ENCODE measurements around the gene YWHAB. TPM values are rescaled to one million over a fixed set of nuclear protein-coding genes. Genes with fewer than 3 reads are reported as not detected.

The YWHAB gene
- total RNA-seq, 1 experiment from 2014 or later: 216 TPM

DNA sequence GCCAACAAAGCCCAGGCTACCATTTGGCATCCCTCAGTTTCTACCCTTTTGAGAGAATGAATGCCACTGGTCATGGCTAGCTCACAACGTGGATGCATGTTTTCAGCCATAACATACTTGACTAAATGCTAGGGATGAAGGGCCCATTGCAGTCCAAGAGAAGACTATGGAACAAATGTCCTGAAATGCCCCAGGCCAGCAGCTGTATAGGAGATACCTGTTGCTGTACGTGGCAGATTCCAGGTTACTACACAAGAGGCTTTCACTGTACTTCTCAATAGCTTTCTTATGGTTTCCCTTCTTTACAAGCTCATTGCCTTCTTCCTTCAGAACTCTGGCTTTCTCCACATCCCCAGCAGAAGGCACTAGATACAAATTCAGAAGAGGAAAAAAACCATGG, 63.0 kb downstream of the YWHAB start:
- POLR2A ChIA-PET: no interaction called here
- TF ChIP-seq, protein P1, sequence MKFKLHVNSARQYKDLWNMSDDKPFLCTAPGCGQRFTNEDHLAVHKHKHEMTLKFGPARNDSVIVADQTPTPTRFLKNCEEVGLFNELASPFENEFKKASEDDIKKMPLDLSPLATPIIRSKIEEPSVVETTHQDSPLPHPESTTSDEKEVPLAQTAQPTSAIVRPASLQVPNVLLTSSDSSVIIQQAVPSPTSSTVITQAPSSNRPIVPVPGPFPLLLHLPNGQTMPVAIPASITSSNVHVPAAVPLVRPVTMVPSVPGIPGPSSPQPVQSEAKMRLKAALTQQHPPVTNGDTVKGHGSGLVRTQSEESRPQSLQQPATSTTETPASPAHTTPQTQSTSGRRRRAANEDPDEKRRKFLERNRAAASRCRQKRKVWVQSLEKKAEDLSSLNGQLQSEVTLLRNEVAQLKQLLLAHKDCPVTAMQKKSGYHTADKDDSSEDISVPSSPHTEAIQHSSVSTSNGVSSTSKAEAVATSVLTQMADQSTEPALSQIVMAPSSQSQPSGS (CRISPR knock-in tag; IDR thresholded peaks at IDR 0.05; ENCODE audit: borderline replicate concordance, low read depth): no peak
- TF ChIP-seq, protein P2, sequence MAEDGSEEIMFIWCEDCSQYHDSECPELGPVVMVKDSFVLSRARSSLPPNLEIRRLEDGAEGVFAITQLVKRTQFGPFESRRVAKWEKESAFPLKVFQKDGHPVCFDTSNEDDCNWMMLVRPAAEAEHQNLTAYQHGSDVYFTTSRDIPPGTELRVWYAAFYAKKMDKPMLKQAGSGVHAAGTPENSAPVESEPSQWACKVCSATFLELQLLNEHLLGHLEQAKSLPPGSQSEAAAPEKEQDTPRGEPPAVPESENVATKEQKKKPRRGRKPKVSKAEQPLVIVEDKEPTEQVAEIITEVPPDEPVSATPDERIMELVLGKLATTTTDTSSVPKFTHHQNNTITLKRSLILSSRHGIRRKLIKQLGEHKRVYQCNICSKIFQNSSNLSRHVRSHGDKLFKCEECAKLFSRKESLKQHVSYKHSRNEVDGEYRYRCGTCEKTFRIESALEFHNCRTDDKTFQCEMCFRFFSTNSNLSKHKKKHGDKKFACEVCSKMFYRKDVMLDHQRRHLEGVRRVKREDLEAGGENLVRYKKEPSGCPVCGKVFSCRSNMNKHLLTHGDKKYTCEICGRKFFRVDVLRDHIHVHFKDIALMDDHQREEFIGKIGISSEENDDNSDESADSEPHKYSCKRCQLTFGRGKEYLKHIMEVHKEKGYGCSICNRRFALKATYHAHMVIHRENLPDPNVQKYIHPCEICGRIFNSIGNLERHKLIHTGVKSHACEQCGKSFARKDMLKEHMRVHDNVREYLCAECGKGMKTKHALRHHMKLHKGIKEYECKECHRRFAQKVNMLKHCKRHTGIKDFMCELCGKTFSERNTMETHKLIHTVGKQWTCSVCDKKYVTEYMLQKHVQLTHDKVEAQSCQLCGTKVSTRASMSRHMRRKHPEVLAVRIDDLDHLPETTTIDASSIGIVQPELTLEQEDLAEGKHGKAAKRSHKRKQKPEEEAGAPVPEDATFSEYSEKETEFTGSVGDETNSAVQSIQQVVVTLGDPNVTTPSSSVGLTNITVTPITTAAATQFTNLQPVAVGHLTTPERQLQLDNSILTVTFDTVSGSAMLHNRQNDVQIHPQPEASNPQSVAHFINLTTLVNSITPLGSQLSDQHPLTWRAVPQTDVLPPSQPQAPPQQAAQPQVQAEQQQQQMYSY (CRISPR knock-in tag; IDR thresholded peaks at IDR 0.05): no peak
- TF ChIP-seq, protein P3, sequence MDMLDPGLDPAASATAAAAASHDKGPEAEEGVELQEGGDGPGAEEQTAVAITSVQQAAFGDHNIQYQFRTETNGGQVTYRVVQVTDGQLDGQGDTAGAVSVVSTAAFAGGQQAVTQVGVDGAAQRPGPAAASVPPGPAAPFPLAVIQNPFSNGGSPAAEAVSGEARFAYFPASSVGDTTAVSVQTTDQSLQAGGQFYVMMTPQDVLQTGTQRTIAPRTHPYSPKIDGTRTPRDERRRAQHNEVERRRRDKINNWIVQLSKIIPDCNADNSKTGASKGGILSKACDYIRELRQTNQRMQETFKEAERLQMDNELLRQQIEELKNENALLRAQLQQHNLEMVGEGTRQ (CRISPR knock-in tag; IDR thresholded peaks at IDR 0.05): no peak
- TF ChIP-seq, protein P4, sequence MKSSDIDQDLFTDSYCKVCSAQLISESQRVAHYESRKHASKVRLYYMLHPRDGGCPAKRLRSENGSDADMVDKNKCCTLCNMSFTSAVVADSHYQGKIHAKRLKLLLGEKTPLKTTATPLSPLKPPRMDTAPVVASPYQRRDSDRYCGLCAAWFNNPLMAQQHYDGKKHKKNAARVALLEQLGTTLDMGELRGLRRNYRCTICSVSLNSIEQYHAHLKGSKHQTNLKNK (CRISPR knock-in tag; IDR thresholded peaks at IDR 0.05): no peak
- TF ChIP-seq, protein P5, sequence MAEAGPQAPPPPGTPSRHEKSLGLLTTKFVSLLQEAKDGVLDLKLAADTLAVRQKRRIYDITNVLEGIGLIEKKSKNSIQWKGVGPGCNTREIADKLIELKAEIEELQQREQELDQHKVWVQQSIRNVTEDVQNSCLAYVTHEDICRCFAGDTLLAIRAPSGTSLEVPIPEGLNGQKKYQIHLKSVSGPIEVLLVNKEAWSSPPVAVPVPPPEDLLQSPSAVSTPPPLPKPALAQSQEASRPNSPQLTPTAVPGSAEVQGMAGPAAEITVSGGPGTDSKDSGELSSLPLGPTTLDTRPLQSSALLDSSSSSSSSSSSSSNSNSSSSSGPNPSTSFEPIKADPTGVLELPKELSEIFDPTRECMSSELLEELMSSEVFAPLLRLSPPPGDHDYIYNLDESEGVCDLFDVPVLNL (CRISPR knock-in tag; IDR thresholded peaks at IDR 0.05; ENCODE audit: borderline replicate concordance, low read depth): no peak
- TF ChIP-seq RORB (CRISPR knock-in tag; IDR thresholded peaks at IDR 0.05) (no peak), ZNF396 (CRISPR knock-in tag; IDR thresholded peaks at IDR 0.05; ENCODE audit: borderline replicate concordance) (no peak)
- Mint-ChIP-seq H3K9me3 (no peaks in the 10 kb centered on the region), H3K4me3 (no peak overlapping the region), H3K4me1 (no peaks in the 10 kb centered on the region), H3K36me3 (peaks cover 73% of the 10 kb centered on the region), H3K27ac (no peak overlapping the region), H3K27me3 (ENCODE audit: low read depth) (no peaks in the 10 kb centered on the region)
- no peak for ATAC-seq
- CTCF ChIA-PET: no interaction called here
- no peak for DNase-seq (ENCODE audit: low spot score)

DNA sequence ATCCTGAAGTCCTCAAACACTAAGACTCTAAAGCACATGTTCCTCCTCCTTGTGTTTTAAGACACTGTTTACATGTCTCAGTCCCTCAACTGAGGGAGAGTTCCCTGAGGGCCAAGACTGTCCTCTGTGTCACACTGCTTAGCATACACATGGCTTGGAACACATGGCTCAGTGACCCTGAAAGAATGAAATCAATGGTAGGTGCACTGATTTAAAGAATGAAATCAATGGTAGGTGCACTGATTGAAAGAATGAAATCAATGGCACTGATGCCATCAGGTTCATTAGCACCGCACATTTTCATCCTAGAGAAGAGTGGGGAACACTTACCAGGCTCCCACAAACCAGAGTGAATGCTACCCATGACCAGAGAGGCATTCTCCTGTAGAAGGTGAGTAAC, 64.9 kb downstream of the YWHAB start:
- H3K27me3 Mint-ChIP-seq (ENCODE audit: low read depth): no peaks in the 10 kb centered on the region
- DNase-seq (ENCODE audit: low spot score) (no peak), ATAC-seq (no peak)
- ChIA-PET CTCF (no interaction called here), POLR2A (no interaction called here)
- H3K9me3 Mint-ChIP-seq: no peaks in the 10 kb centered on the region
- no peak overlapping the region for H3K27ac Mint-ChIP-seq
- TF ChIP-seq, protein P6, sequence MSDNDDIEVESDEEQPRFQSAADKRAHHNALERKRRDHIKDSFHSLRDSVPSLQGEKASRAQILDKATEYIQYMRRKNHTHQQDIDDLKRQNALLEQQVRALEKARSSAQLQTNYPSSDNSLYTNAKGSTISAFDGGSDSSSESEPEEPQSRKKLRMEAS (CRISPR knock-in tag; IDR thresholded peaks at IDR 0.05): no peak
- TF ChIP-seq, protein P7, sequence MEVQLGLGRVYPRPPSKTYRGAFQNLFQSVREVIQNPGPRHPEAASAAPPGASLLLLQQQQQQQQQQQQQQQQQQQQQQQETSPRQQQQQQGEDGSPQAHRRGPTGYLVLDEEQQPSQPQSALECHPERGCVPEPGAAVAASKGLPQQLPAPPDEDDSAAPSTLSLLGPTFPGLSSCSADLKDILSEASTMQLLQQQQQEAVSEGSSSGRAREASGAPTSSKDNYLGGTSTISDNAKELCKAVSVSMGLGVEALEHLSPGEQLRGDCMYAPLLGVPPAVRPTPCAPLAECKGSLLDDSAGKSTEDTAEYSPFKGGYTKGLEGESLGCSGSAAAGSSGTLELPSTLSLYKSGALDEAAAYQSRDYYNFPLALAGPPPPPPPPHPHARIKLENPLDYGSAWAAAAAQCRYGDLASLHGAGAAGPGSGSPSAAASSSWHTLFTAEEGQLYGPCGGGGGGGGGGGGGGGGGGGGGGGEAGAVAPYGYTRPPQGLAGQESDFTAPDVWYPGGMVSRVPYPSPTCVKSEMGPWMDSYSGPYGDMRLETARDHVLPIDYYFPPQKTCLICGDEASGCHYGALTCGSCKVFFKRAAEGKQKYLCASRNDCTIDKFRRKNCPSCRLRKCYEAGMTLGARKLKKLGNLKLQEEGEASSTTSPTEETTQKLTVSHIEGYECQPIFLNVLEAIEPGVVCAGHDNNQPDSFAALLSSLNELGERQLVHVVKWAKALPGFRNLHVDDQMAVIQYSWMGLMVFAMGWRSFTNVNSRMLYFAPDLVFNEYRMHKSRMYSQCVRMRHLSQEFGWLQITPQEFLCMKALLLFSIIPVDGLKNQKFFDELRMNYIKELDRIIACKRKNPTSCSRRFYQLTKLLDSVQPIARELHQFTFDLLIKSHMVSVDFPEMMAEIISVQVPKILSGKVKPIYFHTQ (CRISPR knock-in tag; IDR thresholded peaks at IDR 0.05): no peak
- no peak for TF ChIP-seq RORB (CRISPR knock-in tag; IDR thresholded peaks at IDR 0.05)
- TF ChIP-seq FOXP1 (CRISPR knock-in tag; IDR thresholded peaks at IDR 0.05; ENCODE audit: borderline replicate concordance): no peak
- H3K4me1 Mint-ChIP-seq: no peaks in the 10 kb centered on the region
- no peak overlapping the region for H3K4me3 Mint-ChIP-seq
- H3K36me3 Mint-ChIP-seq: peaks cover 75% of the 10 kb centered on the region

DNA sequence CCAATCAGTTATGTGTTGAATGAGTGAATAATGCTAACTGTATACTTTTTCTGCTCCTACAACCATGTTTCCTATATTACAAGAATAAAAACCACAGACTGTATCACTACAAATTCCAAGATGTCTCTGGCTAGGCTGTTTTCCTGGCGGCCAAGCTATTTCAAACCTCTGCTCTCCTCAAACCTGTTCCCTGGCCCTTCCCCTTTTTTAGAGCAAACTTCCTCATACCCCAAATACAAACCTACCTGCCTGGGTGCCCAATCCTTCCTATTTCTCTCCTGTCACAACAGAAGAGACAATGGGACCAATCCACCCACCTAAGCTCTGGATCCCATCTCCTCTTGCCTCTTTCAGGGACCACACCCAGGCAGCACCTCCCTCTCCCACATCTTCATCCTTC, 67.2 kb downstream of the YWHAB start:
- peaks cover 75% of the 10 kb centered on the region for H3K36me3 Mint-ChIP-seq
- CTCF ChIA-PET: interaction anchor here (1.8 kb wide), 1 partner anchor 159 kb away, joined by 4 read pairs; no protein-coding TSS in a partner anchor

More for the DNA sequence above, 67.2 kb downstream of the YWHAB start:
- no peak for TF ChIP-seq ESRRA (CRISPR knock-in tag; IDR thresholded peaks at IDR 0.05; ENCODE audit: borderline replicate concordance)
- no peak for TF ChIP-seq NR3C1 (CRISPR knock-in tag; conservative IDR thresholded peaks at IDR 0.05; ENCODE audit: low read depth)
- no peak for TF ChIP-seq ATF1 (CRISPR knock-in tag; IDR thresholded peaks at IDR 0.05)
- TF ChIP-seq, protein P8, sequence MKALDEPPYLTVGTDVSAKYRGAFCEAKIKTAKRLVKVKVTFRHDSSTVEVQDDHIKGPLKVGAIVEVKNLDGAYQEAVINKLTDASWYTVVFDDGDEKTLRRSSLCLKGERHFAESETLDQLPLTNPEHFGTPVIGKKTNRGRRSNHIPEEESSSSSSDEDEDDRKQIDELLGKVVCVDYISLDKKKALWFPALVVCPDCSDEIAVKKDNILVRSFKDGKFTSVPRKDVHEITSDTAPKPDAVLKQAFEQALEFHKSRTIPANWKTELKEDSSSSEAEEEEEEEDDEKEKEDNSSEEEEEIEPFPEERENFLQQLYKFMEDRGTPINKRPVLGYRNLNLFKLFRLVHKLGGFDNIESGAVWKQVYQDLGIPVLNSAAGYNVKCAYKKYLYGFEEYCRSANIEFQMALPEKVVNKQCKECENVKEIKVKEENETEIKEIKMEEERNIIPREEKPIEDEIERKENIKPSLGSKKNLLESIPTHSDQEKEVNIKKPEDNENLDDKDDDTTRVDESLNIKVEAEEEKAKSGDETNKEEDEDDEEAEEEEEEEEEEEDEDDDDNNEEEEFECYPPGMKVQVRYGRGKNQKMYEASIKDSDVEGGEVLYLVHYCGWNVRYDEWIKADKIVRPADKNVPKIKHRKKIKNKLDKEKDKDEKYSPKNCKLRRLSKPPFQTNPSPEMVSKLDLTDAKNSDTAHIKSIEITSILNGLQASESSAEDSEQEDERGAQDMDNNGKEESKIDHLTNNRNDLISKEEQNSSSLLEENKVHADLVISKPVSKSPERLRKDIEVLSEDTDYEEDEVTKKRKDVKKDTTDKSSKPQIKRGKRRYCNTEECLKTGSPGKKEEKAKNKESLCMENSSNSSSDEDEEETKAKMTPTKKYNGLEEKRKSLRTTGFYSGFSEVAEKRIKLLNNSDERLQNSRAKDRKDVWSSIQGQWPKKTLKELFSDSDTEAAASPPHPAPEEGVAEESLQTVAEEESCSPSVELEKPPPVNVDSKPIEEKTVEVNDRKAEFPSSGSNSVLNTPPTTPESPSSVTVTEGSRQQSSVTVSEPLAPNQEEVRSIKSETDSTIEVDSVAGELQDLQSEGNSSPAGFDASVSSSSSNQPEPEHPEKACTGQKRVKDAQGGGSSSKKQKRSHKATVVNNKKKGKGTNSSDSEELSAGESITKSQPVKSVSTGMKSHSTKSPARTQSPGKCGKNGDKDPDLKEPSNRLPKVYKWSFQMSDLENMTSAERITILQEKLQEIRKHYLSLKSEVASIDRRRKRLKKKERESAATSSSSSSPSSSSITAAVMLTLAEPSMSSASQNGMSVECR (CRISPR knock-in tag; IDR thresholded peaks at IDR 0.05; ENCODE audit: borderline replicate concordance): no peak
- no peak for DNase-seq (ENCODE audit: low spot score)
- POLR2A ChIA-PET: no interaction called here
- H3K9me3 Mint-ChIP-seq: no peaks in the 10 kb centered on the region
- H3K27ac Mint-ChIP-seq: no peak overlapping the region
- no peaks in the 10 kb centered on the region for H3K27me3 Mint-ChIP-seq (ENCODE audit: low read depth)
- H3K4me1 Mint-ChIP-seq: no peaks in the 10 kb centered on the region
- no peak overlapping the region for H3K4me3 Mint-ChIP-seq
- no peak for ATAC-seq

Data from WTC11 (cell line).